ENCODE data around the gene LRP2. TPM values are rescaled to one million over a fixed set of nuclear protein-coding genes. Genes with fewer than 3 reads are reported as not detected.

The LRP2 gene
- total and polyA plus RNA-seq, 2 experiments from 2014 or later: 0.68 to 2.7 TPM

DNA sequence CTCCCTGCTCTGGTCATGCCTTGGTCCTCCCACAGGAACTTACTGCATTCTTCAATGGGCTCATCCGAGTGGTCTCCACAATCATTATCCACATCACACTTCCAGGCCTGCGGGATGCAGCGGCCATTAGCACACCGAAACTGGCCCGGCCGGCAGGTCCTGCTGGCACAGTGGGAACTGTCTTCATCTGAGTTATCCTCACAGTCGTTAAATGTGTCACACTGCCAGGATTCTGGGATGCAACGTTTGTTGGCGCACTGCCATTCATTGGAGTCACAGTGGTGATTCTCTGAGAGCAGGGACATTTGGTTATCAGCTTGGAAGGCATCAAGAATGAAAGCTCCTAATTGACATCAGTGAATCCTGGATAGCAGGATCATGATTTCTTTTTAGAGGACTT, 188.5 kb downstream of the LRP2 start:
- no peak for ATAC-seq
- TF ChIP-seq CREB1 (CRISPR knock-in tag; IDR thresholded peaks at IDR 0.05; ENCODE audit: low read depth): no peak
- TF ChIP-seq EZH2phosphoT487 (IDR thresholded peaks at IDR 0.05; ENCODE audit: unreplicated experiment): no peak
- TF ChIP-seq JUNB (IDR thresholded peaks at IDR 0.05; ENCODE audit: unreplicated experiment): no peak
- TF ChIP-seq ETS1 (IDR thresholded peaks at IDR 0.05): no peak
- TF ChIP-seq CTCF (conservative IDR thresholded peaks at IDR 0.05; ENCODE audit: low read depth in 2 of 2): no peak
- TF ChIP-seq REST (IDR thresholded peaks at IDR 0.05; ENCODE audit: unreplicated experiment): no peak
- no peak for TF ChIP-seq EZH2 (IDR thresholded peaks at IDR 0.05; ENCODE audit: low read depth, unreplicated experiment)
- TF ChIP-seq, protein P1, sequence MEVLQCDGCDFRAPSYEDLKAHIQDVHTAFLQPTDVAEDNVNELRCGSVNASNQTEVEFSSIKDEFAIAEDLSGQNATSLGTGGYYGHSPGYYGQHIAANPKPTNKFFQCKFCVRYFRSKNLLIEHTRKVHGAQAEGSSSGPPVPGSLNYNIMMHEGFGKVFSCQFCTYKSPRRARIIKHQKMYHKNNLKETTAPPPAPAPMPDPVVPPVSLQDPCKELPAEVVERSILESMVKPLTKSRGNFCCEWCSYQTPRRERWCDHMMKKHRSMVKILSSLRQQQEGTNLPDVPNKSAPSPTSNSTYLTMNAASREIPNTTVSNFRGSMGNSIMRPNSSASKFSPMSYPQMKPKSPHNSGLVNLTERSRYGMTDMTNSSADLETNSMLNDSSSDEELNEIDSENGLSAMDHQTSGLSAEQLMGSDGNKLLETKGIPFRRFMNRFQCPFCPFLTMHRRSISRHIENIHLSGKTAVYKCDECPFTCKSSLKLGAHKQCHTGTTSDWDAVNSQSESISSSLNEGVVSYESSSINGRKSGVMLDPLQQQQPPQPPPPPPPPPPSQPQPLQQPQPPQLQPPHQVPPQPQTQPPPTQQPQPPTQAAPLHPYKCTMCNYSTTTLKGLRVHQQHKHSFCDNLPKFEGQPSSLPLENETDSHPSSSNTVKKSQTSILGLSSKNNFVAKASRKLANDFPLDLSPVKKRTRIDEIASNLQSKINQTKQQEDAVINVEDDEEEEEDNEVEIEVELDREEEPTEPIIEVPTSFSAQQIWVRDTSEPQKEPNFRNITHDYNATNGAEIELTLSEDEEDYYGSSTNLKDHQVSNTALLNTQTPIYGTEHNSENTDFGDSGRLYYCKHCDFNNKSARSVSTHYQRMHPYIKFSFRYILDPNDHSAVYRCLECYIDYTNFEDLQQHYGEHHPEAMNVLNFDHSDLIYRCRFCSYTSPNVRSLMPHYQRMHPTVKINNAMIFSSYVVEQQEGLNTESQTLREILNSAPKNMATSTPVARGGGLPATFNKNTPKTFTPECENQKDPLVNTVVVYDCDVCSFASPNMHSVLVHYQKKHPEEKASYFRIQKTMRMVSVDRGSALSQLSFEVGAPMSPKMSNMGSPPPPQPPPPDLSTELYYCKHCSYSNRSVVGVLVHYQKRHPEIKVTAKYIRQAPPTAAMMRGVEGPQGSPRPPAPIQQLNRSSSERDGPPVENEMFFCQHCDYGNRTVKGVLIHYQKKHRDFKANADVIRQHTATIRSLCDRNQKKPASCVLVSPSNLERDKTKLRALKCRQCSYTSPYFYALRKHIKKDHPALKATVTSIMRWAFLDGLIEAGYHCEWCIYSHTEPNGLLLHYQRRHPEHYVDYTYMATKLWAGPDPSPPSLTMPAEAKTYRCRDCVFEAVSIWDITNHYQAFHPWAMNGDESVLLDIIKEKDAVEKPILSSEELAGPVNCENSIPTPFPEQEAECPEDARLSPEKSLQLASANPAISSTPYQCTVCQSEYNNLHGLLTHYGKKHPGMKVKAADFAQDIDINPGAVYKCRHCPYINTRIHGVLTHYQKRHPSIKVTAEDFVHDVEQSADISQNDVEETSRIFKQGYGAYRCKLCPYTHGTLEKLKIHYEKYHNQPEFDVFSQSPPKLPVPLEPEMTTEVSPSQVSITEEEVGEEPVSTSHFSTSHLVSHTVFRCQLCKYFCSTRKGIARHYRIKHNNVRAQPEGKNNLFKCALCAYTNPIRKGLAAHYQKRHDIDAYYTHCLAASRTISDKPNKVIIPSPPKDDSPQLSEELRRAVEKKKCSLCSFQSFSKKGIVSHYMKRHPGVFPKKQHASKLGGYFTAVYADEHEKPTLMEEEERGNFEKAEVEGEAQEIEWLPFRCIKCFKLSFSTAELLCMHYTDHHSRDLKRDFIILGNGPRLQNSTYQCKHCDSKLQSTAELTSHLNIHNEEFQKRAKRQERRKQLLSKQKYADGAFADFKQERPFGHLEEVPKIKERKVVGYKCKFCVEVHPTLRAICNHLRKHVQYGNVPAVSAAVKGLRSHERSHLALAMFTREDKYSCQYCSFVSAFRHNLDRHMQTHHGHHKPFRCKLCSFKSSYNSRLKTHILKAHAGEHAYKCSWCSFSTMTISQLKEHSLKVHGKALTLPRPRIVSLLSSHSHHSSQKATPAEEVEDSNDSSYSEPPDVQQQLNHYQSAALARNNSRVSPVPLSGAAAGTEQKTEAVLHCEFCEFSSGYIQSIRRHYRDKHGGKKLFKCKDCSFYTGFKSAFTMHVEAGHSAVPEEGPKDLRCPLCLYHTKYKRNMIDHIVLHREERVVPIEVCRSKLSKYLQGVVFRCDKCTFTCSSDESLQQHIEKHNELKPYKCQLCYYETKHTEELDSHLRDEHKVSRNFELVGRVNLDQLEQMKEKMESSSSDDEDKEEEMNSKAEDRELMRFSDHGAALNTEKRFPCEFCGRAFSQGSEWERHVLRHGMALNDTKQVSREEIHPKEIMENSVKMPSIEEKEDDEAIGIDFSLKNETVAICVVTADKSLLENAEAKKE (CRISPR knock-in tag; IDR thresholded peaks at IDR 0.05): no peak
- no peak for TF ChIP-seq ZNF114 (CRISPR knock-in tag; IDR thresholded peaks at IDR 0.05)
- no peak for TF ChIP-seq NANOG (IDR thresholded peaks at IDR 0.05; ENCODE audit: borderline replicate concordance)
- no peak for TF ChIP-seq POLR2AphosphoS5 (IDR thresholded peaks at IDR 0.05; ENCODE audit: low read depth)
- TF ChIP-seq ZNF331 (CRISPR knock-in tag; IDR thresholded peaks at IDR 0.05; ENCODE audit: low read depth): no peak
- TF ChIP-seq STAT1 (IDR thresholded peaks at IDR 0.05; ENCODE audit: unreplicated experiment): no peak

More for the DNA sequence above, 188.5 kb downstream of the LRP2 start:
- Histone ChIP-seq H3K4me1 (ENCODE audit: insufficient read depth) (no peaks in the 10 kb centered on the region), H3K36me3 (ENCODE audit: insufficient read depth) (no peaks in the 10 kb centered on the region), H4K20me1 (replicated peaks; ENCODE audit: insufficient read depth) (no peaks in the 10 kb centered on the region), H2AFZ (no peak overlapping the region), H3K4me2 (no peak overlapping the region), H3K27me3 (ENCODE audit: insufficient read depth) (no peaks in the 10 kb centered on the region), H3K79me2 (replicated peaks; ENCODE audit: insufficient read depth) (no peaks in the 10 kb centered on the region), H3F3A (replicated peaks; ENCODE audit: low read depth) (no peaks in the 10 kb centered on the region), H3K4me3 (no peak overlapping the region), H3K9me2 (ENCODE audit: insufficient read depth) (no peaks in the 10 kb centered on the region), H3K27ac (ENCODE audit: low read depth) (no peak overlapping the region)
- no peak for DNase-seq (ENCODE audit: low spot score)
- Mint-ChIP-seq H3K4me1 (no peaks in the 10 kb centered on the region), H3K4me3 (no peak overlapping the region), H3K9me3 (no peaks in the 10 kb centered on the region), H3K36me3 (ENCODE audit: low read depth) (no peaks in the 10 kb centered on the region), H3K27ac (no peak overlapping the region), H3K27me3 (ENCODE audit: insufficient read depth, low read depth, poor library complexity) (peaks cover 2% of the 10 kb centered on the region)

Measured in GM23338 (cell line).